KOPT-K1 (cell line): Measurements from ENCODE around the gene SP5.
"Not testable (repeated sequence)": the region's sequence is repeated elsewhere in the genome, so short reads cannot be mapped to it uniquely, and the experiment has no call there.

Experiments
- H3K27ac ChIP-seq: fragments of 200-600 bp; sonication (generic); 2 replicates; pipeline ENCODE4 v1.5.1; 2016; ENCODE audit warnings: antibody characterized with exemption, mild to moderate bottlenecking, low read depth, low read length; ENCODE audit not compliant: poor library complexity, severe bottlenecking
- H3K36me3 ChIP-seq: fragments of 200-600 bp; sonication (generic); 2 replicates; pipeline ENCODE4 v1.5.1; 2017; ENCODE audit warnings: antibody characterized with exemption, mild to moderate bottlenecking, low read length, moderate library complexity; ENCODE audit not compliant: insufficient read depth
- H3K9me3 ChIP-seq: fragments of 200-600 bp; sonication (generic); 2 replicates; pipeline ENCODE4 v1.5.1; 2017; ENCODE audit warnings: antibody characterized with exemption, low read length, mild to moderate bottlenecking; ENCODE audit not compliant: insufficient read depth, poor library complexity, severe bottlenecking

Gene SP5

DNA sequence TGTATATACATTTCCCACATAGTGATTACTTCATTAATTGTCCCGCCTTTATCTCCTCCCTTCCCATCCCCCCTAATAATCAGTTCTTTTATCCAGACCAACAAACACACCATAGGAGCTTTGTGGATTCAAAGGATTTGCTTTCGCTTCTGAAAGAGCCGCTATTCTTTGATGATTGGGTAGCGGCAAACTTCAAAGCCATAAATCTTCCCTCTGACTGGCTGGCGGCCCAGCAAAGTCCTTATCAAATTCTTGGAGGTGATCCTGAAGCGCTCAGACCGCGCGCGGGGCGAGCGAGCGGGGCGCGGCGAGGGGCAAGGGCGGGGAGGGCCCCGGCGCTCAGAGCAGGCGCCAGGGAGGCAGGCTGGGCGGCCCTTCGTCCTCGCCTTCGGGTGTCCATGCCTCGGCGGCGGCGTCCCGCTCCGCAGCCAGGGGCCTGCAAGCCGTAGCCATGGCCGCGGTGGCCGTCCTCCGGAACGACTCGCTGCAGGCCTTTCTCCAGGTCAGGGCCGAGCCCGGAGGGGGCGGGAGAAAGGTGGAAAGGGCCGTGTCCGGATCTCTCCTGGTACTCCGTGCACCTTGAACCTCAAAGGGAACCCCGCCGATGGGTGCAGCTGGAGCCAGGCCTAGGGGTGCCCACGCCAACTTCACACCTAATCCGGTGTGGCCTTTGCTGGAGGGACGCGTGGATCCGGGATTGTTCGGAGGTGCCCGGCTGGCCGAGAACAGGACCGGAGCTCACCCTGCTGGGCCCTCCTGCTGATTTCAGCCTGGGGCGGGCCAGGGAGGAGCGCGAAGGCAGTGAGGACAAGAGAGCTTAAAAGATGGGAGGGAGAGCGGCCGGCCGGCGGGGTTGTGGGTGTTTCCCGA is at the start of gene SP5:
TSS of gene SP5 (plus strand) at position 276 of the 870 bp plus-strand sequence. CDS start at position 452, 176 bp downstream.
- no peaks in the 10 kb centered on the region for H3K36me3 ChIP-seq
- H3K9me3 ChIP-seq: peaks cover 50% of the 10 kb centered on the region
- H3K27ac ChIP-seq: no peak within 1 kb of the TSS

DNA sequence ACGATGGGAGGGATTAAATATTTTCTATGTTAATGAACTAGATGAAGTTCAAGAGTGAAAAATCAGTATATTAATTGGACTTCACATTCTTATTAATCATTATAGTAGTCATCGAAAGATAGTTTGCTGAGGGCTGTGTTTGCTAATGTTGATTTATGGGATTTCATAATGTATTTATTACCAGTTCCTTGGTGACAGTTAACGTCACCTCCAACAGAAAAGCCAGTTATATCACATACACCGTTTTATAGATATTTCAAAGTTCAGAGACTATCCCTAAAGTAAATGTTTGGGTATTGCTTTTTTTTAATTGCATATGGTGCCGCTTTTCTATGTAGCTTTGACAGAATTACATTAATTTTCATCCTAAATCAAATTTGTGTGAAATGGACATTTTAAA is 49.4 kb upstream of the SP5 start:
- H3K36me3 ChIP-seq: no peaks in the 10 kb centered on the region
- no peaks in the 10 kb centered on the region for H3K9me3 ChIP-seq
- no peak overlapping the region for H3K27ac ChIP-seq

- H3K36me3 ChIP-seq: no peaks in the 10 kb centered on the region
- H3K9me3 ChIP-seq: no peaks in the 10 kb centered on the region
- H3K27ac ChIP-seq: no peak overlapping the region
These were observed 45.2 kb upstream of the SP5 start for GRCh38 chr2:170669909-170670308.

- H3K27ac ChIP-seq: no peak overlapping the region
- no peaks in the 10 kb centered on the region for H3K36me3 ChIP-seq
- no peaks in the 10 kb centered on the region for H3K9me3 ChIP-seq
These were observed 44.5 kb upstream of the SP5 start for GRCh38 chr2:170670651-170671050.

DNA sequence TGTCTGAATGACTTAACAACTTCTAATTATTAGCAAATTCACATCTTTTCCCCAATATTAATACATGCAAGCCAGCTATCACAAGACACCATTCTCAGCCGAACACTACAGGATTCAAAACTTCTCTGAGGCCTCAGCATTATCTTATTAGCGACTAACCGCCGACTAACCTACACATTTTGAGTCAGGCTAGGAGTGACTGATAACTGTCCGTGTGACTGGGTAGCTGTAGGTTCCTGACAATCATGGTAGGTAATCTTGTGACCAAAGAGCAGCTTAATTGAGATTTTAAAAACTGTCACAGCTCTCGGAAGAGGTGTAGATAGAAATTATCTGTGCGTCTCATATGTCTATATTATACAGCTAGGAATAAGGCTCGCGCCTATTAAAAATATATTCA is 44.1 kb upstream of the SP5 start:
- Histone ChIP-seq H3K27ac (no peak overlapping the region), H3K36me3 (no peaks in the 10 kb centered on the region), H3K9me3 (no peaks in the 10 kb centered on the region)

GRCh38 chr2:170674282-170674681 is 40.9 kb upstream of the SP5 start:
- H3K27ac ChIP-seq, H3K9me3 ChIP-seq, H3K36me3 ChIP-seq: not testable (repeated sequence)

GRCh38 chr2:170675701-170676100 is 39.4 kb upstream of the SP5 start:
- no peak overlapping the region for H3K27ac ChIP-seq
- no peaks in the 10 kb centered on the region for H3K9me3 ChIP-seq
- H3K36me3 ChIP-seq: no peaks in the 10 kb centered on the region

- H3K36me3 ChIP-seq: no peaks in the 10 kb centered on the region
- no peaks in the 10 kb centered on the region for H3K9me3 ChIP-seq
- H3K27ac ChIP-seq: peak overlapping the region; percentile 48
These were observed 35.5 kb upstream of the SP5 start for GRCh38 chr2:170679607-170680079.

GRCh38 chr2:170680172-170680941 is 34.8 kb upstream of the SP5 start:
- Histone ChIP-seq H3K9me3 (no peaks in the 10 kb centered on the region), H3K36me3 (no peaks in the 10 kb centered on the region), H3K27ac (peak overlapping the region; percentile 48)

DNA sequence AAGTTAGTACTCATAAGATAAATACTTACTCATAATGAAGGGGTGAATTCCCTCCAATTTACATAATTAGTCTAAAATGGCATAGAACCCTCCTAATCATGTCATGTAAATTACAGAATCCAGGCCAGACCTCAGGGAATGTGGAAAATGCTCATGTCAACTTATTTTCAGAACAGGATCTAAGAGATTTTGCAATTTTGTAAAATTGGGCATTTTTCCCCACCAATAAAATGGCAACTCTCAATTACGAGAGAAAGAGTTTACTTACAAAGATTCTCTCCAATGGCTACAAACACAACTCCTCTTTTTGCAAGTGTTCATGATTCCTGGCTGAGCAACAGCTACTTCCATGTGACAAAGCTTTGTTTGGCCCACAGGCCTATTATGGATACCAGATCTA is 33.8 kb upstream of the SP5 start:
- no peak overlapping the region for H3K27ac ChIP-seq
- H3K36me3 ChIP-seq: no peaks in the 10 kb centered on the region
- no peaks in the 10 kb centered on the region for H3K9me3 ChIP-seq

GRCh38 chr2:170685591-170685990 is 29.5 kb upstream of the SP5 start:
- H3K27ac ChIP-seq: no peak overlapping the region
- H3K36me3 ChIP-seq: no peaks in the 10 kb centered on the region
- no peaks in the 10 kb centered on the region for H3K9me3 ChIP-seq

GRCh38 chr2:170689481-170689880 is 25.7 kb upstream of the SP5 start:
- Histone ChIP-seq H3K36me3 (no peaks in the 10 kb centered on the region), H3K9me3 (no peaks in the 10 kb centered on the region)

GRCh38 chr2:170690640-170691039 is 24.5 kb upstream of the SP5 start:
- Histone ChIP-seq H3K27ac (no peak overlapping the region), H3K36me3 (no peaks in the 10 kb centered on the region), H3K9me3 (no peaks in the 10 kb centered on the region)

More at GRCh38 chr2:170689481-170689880, 25.7 kb upstream of the SP5 start:
- H3K27ac ChIP-seq: no peak overlapping the region

GRCh38 chr2:170694316-170694715 is 20.8 kb upstream of the SP5 start:
- Histone ChIP-seq H3K27ac (no peak overlapping the region), H3K36me3 (no peaks in the 10 kb centered on the region), H3K9me3 (no peaks in the 10 kb centered on the region)

DNA sequence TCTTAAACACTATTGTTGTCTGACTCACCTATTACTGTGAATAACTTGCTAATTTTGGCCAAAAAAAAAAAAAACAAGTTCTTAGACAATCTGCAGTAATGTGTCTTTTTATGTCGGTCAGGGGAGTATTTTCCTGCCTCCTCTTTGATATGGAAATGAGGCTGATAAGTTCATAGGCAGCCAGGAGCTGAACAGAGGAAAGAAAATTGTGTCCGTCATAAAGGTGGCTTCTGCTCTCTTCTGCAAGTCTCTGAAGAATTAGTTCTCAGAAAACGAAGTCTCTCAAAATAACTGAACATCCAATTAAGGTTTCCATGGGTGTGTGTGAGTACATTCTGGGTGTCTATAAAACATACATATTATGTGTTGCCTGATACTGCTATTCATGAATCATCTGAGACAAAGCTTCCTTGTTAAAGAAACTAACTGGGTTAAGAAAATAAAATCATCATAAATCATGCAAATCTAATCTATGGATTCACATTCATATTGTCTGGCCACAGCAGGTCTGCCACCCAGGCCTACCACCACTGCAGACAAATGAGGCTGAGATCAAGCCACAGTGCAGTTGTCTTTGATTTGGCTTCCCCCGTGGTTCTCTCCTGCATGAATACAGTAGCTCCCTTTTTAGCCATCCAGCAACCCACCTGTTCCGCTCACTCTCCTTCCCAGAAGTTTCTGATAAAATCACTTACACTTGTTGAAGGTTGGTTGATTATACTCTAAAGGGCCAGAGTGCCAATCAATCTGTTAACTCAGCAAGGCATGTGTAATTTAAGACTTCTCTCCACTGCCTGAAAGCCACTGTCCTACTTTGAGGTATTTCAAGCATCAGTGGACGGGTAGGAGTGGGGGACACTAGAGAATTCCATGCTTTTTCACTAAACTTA is 19.4 kb upstream of the SP5 start:
- no peaks in the 10 kb centered on the region for H3K9me3 ChIP-seq
- no peak overlapping the region for H3K27ac ChIP-seq
- H3K36me3 ChIP-seq: no peaks in the 10 kb centered on the region
